ENCODE data around the gene QRICH2.

- TF ChIP-seq CTCF (IDR thresholded peaks at IDR 0.05; ENCODE audit: low read depth, low read length, missing input control) (no peak), JUND (IDR thresholded peaks at IDR 0.05) (no peak), RAD21 (IDR thresholded peaks at IDR 0.05) (no peak), TAF1 (conservative IDR thresholded peaks at IDR 0.05) (no peak), EGR1 (IDR thresholded peaks at IDR 0.05; ENCODE audit: low read depth in 2 of 2) (no peak), FOXA2 (IDR thresholded peaks at IDR 0.05) (no peak), YY1 (IDR thresholded peaks at IDR 0.05) (no peak), RXRA (IDR thresholded peaks at IDR 0.05) (no peak), ZBTB33 (IDR thresholded peaks at IDR 0.05) (no peak), HNF4G (IDR thresholded peaks at IDR 0.05) (no peak), SP1 (IDR thresholded peaks at IDR 0.05) (no peak)
Measured at GRCh38 chr17:76254275-76254674, 53.8 kb downstream of the QRICH2 start.

Measured in liver (tissue), 3 donors.